Measurements from ENCODE around the gene TRIM16.
"Not testable (repeated sequence)": the region's sequence is repeated elsewhere in the genome, so short reads cannot be mapped to it uniquely, and the experiment has no call there.

The TRIM16 gene

DNA sequence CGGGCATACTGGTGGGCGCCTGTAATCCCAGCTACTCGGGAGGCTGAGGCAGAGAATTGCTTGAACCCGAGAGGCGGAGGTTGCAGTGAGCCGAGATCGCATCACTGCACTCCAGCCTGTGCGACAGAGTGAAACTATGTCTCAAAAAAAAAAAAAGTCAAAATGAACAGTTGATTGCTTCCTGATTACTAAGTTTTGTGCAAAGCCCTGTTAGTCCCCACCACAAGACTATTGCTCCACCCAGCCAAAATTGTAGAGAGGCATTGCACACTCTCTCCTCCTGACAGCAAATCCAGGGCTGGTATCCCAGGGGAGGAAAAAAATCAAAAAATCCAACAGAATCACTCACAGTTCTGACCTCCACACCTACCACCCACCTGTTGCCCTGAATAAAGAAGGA, 91.2 kb downstream of the TRIM16 start:
- not testable (repeated sequence) for H3K4me1 ChIP-seq (ENCODE audit: insufficient read depth, low read length); H3K9ac ChIP-seq (ENCODE audit: low read depth, low read length); H3K27ac ChIP-seq (ENCODE audit: low read depth, low read length); H3K27me3 ChIP-seq (ENCODE audit: insufficient read depth, low read length); H3K4me3 ChIP-seq (ENCODE audit: low read length); H3K36me3 ChIP-seq (ENCODE audit: insufficient read depth, low read length); H3K9me3 ChIP-seq (ENCODE audit: insufficient read depth, low read depth, low read length)
- WGBS: 97% methylated on average over 8 of the region's 8 CpGs

DNA sequence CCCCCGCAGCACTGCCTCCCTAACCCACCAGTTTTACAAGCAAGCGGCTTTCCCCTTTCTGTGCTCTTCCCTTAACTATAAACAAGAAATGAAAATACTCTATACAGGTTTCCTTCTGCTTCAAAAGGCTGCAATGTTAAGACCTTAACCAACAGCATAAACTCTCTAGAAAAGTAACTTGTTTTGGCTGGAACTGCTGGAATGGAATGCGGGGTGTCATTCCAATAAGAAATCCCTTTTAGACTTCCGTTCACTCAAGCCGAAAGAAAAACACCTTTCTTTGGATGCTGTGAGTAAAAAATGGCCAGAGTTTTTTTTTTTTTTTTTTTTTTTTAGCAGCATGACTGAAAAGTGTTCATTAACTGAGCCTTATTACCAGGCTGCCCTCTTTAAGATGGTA, 92.1 kb downstream of the TRIM16 start:
- not testable (repeated sequence) for H3K27me3 ChIP-seq (ENCODE audit: insufficient read depth, low read length); H3K27ac ChIP-seq (ENCODE audit: low read depth, low read length)
- 78% methylated on average over 2 of the region's 5 CpGs for WGBS

DNA sequence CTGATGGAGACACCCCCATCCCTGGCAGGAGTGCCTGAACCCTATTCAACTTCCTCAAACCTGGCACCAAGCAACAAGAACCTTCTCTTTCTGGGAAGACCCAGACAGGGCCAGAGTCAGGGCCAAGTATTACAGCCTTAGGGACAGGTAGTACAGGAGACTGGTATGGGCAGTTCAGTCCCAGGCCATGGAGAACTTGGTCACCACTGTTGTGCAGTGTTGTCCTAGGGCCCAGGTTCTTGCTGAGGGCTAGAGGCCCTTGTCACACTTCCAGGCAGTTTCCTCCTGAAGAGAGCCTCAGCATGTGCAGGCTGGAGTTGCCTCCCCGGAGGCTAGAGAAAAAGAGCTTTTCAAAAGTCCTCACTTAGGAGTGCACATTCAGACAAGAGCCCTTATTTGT, 93.3 kb downstream of the TRIM16 start:
- H3K4me3 ChIP-seq (ENCODE audit: low read length); H3K9me3 ChIP-seq (ENCODE audit: insufficient read depth, low read depth, low read length); H3K27me3 ChIP-seq (ENCODE audit: insufficient read depth, low read length); H3K4me1 ChIP-seq (ENCODE audit: insufficient read depth, low read length); H3K27ac ChIP-seq (ENCODE audit: low read depth, low read length); H3K36me3 ChIP-seq (ENCODE audit: insufficient read depth, low read length); H3K9ac ChIP-seq (ENCODE audit: low read depth, low read length): not testable (repeated sequence)
- 91% methylated on average over 1 of the region's 1 CpG for WGBS

More for the DNA sequence above, 92.1 kb downstream of the TRIM16 start:
- H3K4me3 ChIP-seq (ENCODE audit: low read length); H3K36me3 ChIP-seq (ENCODE audit: insufficient read depth, low read length); H3K4me1 ChIP-seq (ENCODE audit: insufficient read depth, low read length); H3K9me3 ChIP-seq (ENCODE audit: insufficient read depth, low read depth, low read length); H3K9ac ChIP-seq (ENCODE audit: low read depth, low read length): not testable (repeated sequence)

DNA sequence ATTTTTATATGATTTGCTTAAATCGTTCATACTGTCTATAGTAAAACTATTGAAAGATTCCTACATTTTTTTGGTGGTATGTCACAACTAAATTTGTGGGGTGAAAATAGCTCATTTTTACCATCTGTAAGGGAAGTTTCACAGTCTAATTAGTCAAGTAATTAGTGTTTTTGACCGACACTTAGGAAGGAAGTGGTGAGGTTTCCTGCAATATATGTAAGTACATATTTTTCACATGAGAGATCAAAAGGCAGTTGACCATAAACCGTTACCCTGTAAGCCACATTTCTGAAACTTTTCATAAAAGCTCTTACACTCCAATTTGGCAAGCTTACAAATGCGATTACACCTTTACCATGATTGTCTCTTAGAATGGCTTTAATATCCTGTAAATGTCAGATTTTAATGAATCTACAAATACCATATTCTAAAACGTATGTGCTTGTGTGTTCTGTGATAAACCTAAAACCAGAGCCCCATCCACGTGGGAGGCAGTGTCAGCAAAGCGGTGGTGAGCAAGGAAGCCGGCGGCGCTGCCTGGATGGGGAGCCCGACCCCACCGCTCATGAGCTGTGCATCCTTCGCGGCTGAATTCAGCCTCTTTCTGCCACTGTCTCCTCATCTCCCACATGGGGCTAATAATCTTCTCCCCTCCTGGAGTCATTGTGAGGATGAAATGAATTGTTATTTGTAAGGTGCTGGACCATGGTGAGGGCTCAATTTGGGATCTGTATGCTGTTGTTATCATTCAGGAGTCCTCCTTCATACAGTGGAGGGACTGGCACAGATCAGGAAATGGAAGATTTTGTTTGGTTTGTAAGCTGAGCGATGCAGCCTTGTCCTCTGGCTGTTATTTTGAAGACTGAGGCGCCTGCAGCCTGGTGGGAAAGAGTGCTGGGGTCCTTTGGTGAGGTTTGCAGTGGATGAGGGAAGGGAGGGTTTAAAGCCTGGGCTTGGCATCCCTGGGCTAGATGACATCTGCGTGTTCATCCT, 94.3 kb downstream of the TRIM16 start:
- H3K27ac ChIP-seq (ENCODE audit: low read depth, low read length); H3K36me3 ChIP-seq (ENCODE audit: insufficient read depth, low read length); H3K4me3 ChIP-seq (ENCODE audit: low read length); H3K9ac ChIP-seq (ENCODE audit: low read depth, low read length); H3K9me3 ChIP-seq (ENCODE audit: insufficient read depth, low read depth, low read length); H3K27me3 ChIP-seq (ENCODE audit: insufficient read depth, low read length); H3K4me1 ChIP-seq (ENCODE audit: insufficient read depth, low read length): not testable (repeated sequence)
- 91% methylated on average over 9 of the region's 17 CpGs for WGBS

DNA sequence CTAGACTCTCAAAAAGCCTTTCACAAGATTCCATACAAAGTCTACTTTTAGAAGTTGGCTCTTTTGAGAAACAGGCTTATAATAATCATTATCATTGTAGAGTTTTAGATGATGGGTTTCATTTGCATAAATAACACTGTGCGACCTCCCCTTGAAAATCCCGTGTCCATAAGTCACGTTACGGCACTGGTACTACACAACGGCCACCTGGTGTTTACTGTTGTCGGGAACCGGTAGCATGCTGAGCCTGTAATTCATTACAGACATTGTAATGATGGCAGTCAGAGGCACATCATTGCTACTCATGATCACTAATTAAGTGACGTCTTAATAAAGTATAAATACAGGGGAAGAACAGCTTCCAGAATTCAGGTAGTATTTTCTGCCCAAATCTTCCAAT, 96.1 kb downstream of the TRIM16 start:
- H3K36me3 ChIP-seq (ENCODE audit: insufficient read depth, low read length); H3K4me3 ChIP-seq (ENCODE audit: low read length); H3K9me3 ChIP-seq (ENCODE audit: insufficient read depth, low read depth, low read length); H3K9ac ChIP-seq (ENCODE audit: low read depth, low read length); H3K4me1 ChIP-seq (ENCODE audit: insufficient read depth, low read length); H3K27me3 ChIP-seq (ENCODE audit: insufficient read depth, low read length); H3K27ac ChIP-seq (ENCODE audit: low read depth, low read length): not testable (repeated sequence)
- 88% methylated on average over 8 of the region's 8 CpGs for WGBS

DNA sequence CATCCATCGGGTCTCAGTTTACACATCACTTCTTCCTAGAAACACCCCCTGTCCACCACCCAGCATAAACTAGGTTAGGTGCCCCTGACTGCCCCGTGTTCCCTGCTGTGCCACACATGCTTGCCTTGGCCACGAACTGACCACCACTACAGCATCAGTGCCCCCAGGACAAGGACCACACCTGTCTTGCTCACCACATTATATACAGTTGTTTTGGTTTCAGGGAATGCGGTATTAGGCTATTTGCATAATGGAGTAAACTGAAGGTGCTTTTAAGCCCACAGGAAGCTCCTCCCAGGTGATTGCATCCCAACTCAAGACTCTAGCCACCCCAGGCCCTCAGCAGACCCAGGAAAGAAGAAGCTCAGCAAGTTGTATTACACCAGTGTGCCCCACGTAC, 100.8 kb downstream of the TRIM16 start:
- not testable (repeated sequence) for H3K27me3 ChIP-seq (ENCODE audit: insufficient read depth, low read length); H3K9me3 ChIP-seq (ENCODE audit: insufficient read depth, low read depth, low read length); H3K9ac ChIP-seq (ENCODE audit: low read depth, low read length); H3K36me3 ChIP-seq (ENCODE audit: insufficient read depth, low read length); H3K4me1 ChIP-seq (ENCODE audit: insufficient read depth, low read length); H3K4me3 ChIP-seq (ENCODE audit: low read length); H3K27ac ChIP-seq (ENCODE audit: low read depth, low read length)
- WGBS: 85% methylated on average over 1 of the region's 5 CpGs

DNA sequence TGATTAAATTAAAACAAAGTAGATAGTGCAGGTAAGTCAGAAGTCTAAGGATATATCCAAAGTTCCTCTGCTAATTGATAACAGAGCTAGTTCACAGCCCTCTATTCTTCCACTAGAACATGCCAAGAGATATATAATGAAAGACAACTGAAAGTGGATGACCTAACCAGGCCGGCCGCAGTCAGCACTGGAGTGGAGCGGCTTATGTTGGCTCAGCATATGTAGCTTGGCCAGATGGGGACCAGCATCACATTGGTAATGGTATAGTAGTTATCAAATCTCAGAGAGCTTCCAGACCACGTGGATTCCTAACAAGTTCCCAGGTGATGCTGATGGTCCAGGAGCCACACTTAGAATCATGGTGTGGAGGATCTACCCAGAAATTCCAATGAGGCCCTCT, 102.6 kb downstream of the TRIM16 start:
- WGBS: 100% methylated on average over 3 of the region's 4 CpGs

More for the DNA sequence above, 102.6 kb downstream of the TRIM16 start:
- not testable (repeated sequence) for H3K9me3 ChIP-seq (ENCODE audit: insufficient read depth, low read depth, low read length); H3K4me1 ChIP-seq (ENCODE audit: insufficient read depth, low read length); H3K9ac ChIP-seq (ENCODE audit: low read depth, low read length); H3K27ac ChIP-seq (ENCODE audit: low read depth, low read length); H3K36me3 ChIP-seq (ENCODE audit: insufficient read depth, low read length); H3K4me3 ChIP-seq (ENCODE audit: low read length); H3K27me3 ChIP-seq (ENCODE audit: insufficient read depth, low read length)
